GF-D8 (cell line): ENCODE data around the gene NDUFS7.

Experiments used
- DNase-seq: peaks from one replicate; lab custom pipeline; 2025; lab: John Stamatoyannopoulos, UW

NDUFS7 gene

DNA sequence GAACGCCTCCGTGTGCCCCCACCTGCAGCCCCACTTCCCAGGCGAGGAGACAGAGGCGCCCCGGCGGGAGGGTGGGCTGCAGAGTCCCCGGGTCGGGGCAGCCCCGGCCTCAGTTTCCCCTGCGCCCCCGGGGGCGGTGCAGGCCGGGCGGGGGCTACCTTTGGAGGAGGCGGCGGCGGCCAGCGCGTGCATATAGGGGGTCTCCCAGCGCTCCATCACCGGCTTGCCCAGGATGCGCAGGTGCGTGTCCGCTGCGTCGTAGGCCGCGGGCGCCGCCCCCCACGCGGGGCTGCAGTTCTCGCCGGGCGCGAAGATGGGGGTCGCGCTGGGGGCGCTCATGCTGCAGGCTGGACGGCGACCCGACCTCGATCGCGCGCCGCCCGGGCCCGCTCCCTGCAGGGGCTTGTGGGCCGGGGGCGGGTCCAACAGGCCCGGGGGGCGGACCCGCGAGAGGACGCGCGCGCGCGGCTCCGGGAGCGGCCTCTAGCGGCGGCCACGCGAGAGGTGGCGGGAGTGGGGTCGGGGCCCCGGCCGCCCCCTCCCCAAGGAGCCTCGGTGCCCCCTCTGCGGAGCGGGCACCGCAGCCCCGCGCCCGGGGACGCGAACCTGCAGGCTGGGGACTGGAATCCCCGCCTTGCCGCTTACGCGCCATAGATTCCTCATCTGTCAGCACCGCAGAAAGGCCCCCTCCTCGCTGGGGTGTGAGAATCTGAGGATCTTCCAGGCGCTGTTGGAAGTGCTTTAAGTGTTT, 17.6 kb downstream of the NDUFS7 start, which contains the start of gene GAMT:
TSS of gene GAMT (minus strand) at position 405 of the 751 bp plus-strand sequence. CDS start at position 339, 66 bp downstream.
- no peak for DNase-seq

DNA sequence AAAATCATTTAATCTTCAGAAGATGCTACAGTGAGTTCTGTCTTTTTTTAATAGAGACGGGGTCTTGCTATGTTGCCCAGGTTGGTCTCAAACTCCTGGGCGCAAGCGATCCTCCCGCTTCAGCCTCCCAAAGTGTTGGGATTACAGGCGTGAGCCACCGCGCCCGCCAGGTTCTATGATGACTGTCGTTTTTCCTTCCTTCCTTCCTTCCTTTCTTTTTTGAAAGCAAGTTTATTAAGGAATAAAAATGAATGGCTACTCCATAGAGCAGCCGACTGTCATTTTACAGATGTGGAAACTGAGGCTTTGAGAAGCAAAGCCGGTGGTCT, 18.1 kb downstream of the NDUFS7 start:
- no peak for DNase-seq

DNA sequence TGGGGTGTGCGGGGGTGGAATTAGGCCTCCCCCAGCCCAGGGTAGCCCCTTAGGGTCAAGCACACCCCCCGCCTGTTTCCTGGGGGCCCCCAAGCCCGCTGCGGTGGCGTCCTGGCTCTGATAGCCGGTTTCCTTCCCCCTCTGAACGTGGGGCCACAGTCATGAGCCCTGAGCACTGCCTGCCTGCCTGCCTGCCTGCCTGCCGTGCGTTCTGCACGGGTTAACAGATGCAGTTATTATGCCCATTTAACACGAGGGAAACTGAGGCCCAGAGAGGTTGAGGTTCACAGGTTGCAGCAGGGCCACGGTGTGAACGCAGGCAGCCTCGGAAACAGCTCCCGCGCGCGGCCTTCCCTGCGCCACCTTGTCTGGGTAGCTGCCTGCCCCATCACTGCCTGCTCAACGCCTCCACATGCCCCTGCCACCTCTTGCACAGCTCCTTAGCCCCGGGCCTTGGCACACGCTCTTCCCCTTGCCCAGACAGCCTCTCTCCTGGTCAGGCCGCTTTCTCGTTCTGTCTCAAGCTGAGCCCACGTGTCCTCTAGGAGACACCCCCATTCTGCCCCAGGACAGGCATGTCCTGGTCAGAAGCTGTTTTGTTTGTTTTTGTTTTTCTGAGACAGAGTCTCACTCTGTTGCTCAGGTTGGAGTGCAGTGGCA, 18.8 kb downstream of the NDUFS7 start:
- no peak for DNase-seq

DNA sequence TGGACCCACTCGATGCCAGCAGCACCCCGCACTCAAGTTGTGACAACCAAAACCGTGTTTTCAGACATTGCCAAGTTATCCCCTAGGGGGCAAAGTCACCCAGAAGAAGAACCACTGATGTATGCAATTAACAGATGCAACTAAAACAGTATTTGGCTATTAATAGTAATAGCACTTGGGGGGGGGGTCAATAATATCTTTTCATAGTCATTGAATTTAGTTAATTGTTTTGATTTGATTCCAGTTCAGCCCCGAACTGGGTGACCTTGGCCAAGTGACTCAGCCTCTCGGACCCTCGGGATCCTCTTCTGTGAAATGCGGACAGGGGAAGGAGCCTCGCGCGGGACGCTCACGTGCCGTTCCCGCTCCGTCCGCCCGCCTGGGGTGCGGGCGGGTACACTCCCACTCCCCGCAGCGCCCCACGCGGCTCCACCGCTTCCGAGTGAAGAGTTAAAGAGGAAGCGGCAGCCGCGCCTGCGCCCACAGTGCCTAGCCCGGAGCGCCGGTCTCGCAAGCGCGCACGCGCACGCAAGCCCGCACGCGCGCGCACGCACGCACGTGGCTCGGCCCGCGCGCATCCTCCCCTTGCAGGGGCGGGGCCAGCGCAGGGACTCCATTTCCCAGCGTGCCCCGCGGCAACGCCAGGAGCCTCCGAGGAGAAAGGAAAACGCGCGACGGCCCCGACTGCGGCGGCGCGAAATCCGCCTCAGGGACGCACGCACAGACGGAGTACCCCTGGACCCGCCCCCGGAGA, 23.2 kb downstream of the NDUFS7 start:
- DNase-seq = peak; percentile 92

DNA sequence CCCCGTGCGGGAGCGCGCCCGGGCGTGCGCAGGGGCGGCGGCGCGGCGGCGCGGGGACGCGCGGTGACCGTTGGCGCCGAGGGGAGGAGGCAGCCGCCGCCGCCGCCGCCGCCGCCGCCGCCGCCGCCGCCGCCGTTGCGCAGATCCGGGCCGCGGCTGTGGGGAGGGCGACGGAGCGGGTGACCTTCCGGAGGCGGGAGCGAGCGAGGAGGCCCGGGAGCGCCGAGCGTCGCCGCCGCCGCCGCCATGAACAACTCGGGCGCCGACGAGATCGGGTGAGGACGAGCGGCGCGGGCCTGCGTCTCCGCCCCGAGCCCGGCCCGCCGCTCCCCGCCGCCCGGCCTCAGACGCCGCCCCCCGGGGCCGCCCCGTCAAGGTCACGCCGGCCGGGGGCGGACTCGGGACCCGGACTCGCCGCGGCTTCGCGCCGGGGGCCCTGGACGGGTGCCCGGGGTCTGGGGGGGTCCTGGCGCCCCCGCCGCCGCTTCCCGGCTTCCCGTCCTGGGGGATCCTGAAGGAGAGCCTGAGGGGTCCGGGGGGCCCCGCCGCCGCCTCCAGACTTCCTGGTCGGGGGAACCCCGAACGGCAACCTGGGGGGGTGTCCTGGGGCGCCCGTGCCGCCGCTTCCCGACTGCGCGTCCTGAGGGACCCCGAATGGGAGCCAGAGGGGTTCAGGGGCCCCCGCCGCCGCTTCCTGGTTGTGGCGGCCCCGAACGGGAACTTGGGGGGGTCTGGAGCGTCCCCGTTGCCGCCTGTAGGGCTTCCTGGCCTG, 24.0 kb downstream of the NDUFS7 start, which contains the start of gene DAZAP1:
TSS of gene DAZAP1 (plus strand) at position 59 of the 772 bp plus-strand sequence. CDS start at position 247, 188 bp downstream.
- DNase-seq = no peak

DNA sequence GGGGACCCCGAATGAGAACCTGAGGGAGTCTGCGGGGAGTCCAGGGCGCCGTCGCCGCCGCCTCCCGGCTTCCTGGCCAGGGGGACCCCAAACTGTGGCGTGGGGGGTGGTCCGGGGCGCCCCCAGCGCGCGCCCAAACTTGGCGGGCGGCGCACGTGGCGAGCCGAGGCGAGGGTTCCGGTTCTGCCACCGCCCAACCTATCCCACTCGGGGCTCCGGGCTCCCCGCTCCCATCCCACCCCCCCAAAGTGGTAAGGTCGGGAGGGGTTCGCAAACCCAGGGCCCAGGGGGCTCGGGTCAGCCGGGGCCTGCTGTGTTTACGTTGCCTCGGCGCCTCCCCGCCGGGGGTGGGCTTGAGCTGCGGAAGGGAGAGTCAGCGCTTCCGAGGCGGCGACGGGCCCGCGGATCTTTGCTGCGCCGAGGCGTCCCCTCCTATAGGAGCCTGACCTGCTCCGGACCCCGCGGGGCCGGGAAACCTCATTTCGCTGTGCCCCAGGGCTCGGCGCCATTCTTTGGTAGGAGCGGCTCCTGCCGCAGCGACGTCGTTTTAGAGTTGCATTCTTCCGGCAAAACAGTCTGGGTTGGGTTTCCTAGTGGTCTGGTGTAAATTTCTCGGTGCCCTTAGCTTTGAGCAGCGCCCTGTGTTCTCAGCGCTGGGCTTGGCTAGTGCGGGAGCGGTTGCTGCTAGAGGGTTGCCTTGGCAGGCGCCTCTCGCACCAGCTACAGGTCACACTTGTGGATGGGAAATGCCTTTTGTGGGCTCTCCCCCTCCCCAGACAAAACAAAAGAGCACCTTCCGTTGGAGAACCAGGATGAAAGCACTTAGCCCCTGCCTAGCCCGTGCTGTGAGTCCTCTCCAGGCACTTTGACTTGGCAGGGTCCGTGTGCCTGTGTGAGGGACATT, 24.8 kb downstream of the NDUFS7 start:
- DNase-seq = no peak

DNA sequence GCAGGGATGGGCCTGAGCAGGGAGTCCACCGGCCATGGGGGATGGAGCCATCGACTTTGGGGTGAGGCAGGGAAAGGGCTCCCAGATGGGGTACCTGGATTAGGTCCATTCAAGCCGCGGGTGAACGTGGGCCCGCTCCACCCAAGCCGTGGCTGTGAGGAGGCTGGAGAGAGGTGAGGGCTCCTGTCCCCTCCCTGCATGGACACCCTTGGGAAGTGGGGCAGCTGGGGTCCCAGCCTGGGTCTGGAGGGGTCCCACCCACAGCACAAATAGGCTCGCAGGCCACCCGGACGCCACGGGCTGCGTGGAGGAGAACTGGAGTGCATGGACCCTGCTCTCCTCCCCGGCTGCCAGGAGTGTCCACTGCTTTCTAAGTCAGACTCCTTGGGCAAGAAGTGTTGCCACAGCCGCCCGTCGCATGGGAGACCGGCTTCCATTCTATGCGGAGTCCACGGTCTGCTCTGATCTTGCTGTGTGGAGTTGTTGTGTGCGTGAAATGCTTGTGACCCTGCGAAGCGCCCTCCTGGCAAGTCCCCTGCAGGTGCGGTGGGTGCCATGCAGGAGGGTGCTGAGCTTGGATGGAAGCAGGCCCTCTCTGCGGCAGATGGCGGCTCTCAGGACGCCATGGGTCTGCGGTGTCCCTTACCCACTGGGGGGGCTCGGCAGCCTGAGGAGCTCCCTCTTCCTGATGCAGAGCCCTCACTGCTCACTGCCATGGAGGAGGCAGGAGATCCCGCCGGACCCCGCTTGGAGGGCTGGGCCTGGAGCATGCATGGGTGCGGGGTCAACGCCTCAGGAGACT, 25.7 kb downstream of the NDUFS7 start:
- DNase-seq = no peak

DNA sequence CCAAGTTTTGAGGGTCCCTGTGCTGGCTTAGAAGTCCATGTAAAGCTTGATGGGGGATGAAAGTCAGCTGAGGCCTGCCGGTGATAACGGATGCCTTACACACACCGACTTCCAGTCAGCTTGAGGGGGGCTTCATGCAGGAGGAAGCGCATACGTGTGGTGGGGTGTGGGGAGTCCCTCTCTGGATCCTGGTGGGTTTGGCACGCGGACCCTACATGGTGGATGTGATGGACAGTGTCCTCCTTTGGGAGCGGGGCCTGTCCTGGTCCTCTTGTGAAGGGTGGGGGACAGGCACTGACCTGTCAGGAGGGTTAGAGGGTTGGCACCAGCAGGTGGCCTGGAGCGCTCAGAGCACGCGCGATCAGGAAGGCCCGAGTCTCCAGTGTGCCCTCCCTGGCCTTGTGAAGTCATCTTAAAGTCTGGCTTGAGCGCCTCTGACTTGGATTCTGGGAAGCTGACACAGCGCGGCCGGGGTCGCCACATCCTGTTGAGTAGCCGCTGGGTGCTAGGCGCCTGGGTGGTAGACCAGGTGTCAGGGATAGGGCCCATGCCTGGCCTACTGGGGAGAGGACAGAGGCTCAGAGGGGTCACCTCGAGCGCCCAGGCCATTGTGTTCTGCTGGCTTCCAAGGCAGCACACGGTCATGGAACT, 26.6 kb downstream of the NDUFS7 start:
- no peak for DNase-seq

DNA sequence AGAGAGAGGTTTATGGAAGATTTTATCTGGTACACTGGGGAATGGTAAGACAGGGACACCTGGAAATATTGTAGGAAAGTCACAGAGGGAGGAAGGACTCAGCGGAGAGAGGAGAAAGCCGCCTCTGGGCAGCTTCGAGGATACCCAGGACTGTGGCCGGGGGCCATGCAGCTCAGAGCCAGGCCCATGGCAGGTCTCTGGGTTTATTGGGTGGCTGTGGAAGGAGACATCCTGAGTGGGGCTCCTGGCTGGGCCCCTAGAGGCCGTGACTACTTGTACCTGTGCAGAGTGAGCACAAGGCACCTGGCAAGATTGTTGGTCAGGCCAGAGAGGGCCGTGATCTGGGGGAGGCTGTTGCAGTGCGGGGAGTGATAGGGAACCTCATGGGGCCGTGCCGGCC, 27.1 kb downstream of the NDUFS7 start:
- no peak for DNase-seq

DNA sequence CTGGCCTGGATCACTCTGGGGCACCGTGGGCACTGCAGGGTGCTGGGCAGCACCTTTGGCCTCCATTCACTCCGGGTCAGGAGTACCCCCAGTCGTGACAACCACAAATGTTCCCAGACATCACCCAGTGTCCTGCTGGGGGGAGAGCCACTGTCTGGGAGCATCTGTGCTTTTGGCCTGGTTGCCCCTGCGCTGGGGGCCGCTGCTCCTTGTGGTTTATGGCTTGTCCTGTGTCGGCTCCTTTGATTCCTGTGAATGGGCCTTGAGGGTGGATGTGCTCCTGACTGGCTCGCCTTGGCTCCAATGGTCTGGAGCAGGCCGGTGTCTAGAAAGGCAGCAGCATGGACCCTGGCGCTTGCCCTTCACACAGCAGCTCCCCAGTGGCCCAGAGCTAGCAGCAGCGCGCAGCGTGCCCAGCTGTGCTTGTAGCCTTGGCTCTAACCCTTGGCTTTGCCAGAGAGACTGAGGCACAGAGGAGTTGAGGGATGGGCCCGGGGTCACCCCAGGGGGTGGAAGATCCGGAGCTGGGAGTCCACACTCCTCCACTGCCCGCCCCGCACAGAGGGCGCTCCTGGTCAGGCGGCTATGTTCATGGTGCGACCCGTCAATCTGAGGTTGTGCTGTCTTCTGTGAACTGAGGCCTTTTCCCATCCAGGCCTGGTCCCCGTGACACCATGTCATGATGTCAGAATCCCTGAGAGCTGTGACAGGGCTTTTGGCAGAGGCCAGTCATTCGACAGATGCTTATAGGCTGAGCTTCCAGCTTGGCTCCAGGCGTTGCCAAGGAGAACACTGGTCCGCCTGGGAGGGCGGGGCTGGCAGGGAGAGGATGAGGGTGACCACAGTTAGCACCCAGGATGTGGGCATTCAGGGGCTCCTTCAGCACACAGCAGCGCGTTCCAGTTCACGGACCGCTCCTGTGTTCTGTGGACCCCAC, 27.8 kb downstream of the NDUFS7 start:
- no peak for DNase-seq

DNA sequence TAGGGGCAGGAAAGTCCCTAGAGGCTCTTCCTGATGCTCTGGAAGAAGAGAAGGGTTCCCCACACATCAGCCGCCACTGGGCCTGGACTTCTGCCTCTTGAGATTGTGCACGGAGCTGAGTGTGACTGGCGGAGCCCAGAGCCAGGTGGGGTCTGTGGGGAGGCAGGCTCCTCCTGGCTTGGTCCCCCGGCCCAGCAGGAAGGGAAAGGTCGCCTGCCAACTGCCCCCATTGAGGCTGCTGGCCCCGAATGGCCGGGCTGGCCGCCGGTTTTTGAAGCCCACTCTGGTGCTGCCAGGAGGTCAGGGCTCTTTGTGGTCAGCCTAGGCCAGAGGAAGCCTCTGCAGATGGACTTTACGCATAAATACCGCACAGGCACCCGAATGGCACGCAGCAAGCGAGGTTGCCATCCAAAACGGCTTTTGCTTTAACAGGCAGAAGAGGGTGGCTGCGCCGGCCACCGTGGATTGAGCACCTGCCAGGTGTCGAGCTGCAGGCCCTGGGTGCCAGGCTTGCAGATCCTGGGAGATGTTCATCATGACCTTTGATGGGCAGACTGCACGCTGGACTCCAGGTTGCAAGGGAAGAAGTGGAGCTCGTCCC, 28.7 kb downstream of the NDUFS7 start:
- no peak for DNase-seq

DNA sequence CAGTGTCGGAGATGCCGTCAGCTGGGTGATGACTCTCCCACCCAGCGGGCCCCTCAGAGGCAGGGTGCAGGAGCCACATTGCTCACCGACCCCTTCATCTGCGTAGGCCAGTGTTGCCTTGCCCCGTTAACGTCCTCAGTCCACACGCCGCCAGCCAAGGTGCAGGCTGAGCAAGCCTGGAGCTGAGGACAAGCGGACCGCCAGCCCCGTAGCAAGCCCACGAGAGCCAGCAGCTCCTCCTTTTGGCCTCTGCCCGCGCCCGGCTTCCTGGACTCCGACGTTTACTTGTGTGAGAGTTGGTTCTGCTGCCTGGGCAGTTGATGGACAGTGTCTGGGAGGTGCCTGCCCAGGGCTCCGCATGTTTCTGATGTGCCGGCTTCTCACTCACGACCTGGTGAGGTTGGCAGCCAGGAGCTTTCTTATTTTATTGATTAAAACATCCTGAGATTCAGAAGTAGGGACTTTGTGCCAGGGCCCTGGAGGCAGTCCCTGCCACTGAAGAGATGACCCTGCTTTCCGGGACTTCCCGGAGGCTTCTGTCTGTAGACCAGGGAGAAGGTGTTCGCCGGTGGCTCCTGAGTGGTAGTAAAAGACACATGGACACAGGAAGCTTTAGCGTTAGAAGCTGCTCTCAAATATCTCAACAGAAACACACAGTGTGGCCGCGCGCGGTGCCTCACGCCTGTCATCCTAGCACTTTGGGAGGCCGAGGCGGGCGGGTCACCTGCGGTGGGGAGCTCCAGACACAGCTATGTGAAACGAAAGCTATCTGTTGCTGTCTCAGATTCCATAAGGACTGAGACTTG, 29.5 kb downstream of the NDUFS7 start:
- no peak for DNase-seq

DNA sequence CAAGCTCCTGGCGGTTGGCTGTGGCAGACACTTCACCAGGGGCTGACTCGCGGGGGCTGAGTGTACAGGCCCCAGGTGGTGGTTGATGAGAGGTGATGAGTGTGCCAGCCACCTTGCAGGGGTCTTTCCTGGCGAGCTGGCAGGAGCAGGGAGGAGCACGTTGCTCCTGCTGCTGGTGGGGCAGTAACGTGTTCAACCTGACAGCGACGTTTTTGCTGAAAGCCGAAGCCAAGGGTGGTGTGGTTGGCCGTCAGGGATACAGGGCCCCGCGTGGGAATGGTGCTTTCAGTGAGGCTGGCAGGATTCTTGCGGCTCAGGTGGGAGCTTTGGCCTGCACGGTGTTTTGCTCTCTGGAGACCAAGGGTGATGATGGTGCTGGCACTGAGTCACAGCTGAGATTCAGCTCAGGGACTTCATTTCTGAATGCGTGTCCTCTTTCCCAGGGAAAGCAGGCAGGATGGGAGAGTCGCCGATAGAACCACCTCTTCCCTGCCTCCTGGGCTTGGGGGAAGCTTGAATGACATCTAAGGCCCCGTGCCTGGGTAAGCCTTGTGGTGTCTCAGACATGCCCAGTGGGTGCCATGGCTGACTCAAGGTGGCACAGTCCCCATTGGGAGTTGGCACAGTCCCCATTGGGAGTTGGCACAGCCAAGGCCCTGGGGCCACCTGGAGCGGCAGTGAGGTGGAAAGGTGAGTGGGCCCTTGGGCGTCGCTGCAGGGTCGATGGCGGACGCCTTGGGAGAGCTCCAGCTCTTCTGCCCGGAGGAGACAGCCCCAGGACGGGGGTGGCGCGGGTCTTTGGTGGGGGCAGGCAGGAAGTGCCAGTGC, 32.5 kb downstream of the NDUFS7 start:
- DNase-seq = no peak

DNA sequence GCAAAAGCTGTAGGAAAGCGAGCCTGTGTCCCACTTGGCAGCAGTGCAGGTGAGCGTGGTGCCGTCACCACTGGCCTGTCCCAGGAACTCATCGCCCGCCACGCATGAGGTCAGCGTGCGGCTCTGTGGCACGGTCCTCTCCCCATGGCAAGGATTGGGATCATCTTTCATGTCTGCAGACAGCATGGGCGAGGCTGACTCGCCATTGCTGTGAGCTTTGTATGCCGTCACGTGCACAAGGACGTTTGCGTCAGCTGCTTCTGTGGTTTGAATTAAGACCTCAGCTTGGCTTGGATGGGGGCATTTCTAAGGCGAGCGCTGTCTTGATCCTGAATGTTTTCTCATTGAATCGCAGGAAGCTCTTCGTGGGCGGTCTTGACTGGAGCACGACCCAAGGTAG, 33.4 kb downstream of the NDUFS7 start:
- no peak for DNase-seq

DNA sequence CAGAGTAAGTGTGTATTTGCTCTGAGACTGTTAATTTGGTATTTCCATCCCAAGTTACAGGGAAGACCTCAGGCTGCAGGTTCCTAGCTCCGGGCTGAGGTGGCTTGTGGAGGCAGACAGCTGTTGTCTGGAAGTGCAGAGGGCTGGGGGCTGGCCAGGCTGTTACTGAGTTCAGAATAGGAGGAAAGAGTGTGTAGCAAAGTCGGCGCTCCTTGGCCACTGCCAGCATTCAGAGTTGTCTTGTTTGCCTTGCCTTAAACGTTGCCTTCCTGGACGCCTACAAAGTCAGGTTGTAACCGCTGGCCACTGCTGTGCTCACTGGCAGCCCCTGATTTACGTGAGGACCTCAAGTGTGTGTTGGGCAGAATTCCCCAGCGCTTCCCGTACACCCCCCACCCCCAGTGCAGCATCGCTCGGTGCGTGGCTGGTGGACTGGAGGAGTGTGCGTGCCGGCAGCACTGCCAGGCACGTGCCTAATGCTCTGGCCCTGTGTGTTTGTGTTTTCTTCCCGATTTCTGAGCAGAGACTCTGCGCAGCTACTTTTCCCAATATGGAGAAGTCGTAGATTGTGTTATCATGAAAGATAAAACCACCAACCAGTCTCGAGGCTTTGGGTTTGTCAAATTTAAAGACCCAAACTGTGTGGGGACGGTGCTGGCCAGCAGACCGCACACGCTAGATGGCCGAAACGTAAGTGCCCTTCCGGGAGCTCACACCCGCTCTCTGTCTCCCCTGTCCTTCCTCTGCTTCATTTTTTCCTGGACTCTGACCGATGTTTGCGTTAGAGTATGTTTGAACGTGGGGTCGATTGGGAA, 34.2 kb downstream of the NDUFS7 start:
- DNase-seq = no peak

DNA sequence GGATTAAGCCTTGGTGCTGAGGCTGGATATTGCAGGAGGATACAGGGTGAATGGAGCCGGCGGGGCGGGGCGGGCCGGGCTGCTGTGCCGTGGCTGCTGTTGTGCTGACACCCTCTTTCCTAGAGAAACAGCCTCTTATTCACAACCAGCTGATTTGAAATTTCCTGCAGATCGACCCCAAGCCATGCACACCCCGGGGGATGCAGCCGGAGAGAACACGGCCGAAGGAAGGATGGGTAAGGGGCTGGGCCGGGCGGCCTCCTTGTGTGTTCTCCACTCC, 34.7 kb downstream of the NDUFS7 start:
- no peak for DNase-seq
